OCI-LY3 (cell line): ENCODE results near the gene ATAD3C.
"Not testable (repeated sequence)": the region's sequence is repeated elsewhere in the genome, so short reads cannot be mapped to it uniquely, and the experiment has no call there.

Source experiments
- H2AFZ ChIP-seq: fragments of 200-600, 300-600 bp; shearing (Covaris generic); 2 replicates; pipeline ENCODE4 v1.6.0; 2014; ENCODE audit warnings: antibody characterized with exemption, low read depth, low read length
- H3K27ac ChIP-seq: fragments of 200-600, 300-600 bp; sonication (generic); 2 replicates; pipeline ENCODE4 v1.5.1; 2014; ENCODE audit warnings: mild to moderate bottlenecking, low read length, moderate library complexity, mixed read lengths
- H3K27me3 ChIP-seq: fragments of 200-600, 300-600 bp; sonication (generic); 2 replicates; pipeline ENCODE4 v1.6.1; 2014; ENCODE audit warnings: low read depth, low read length, mixed read lengths
- H3K36me3 ChIP-seq: fragments of 200-600, 300-600 bp; sonication (generic); replicated peaks from 2 replicates; pipeline ENCODE3; 2014; ENCODE audit warnings: low read depth, low read length, mixed read lengths
- H3K4me1 ChIP-seq: fragments of 300-600, 200-600 bp; sonication (generic); 2 replicates; pipeline ENCODE4 v1.6.1; 2014; ENCODE audit warnings: low read length, mixed read lengths
- H3K4me2 ChIP-seq: fragments of 200-600, 300-600 bp; sonication (generic); 2 replicates; pipeline ENCODE4 v1.6.1; 2014; ENCODE audit warnings: low read length, mixed read lengths
- H3K4me3 ChIP-seq: fragments of 300-600, 200-600 bp; sonication (generic); 2 replicates; pipeline ENCODE4 v1.5.1; 2014; ENCODE audit warnings: antibody characterized with exemption, mild to moderate bottlenecking, low read length, moderate library complexity
- H3K79me2 ChIP-seq: fragments of 300-600, 200-600 bp; shearing (Covaris generic); 2 replicates; pipeline ENCODE4 v1.6.1; 2014; ENCODE audit warnings: mild to moderate bottlenecking, low read length, mixed read lengths
- H3K9ac ChIP-seq: fragments of 300-600, 200-600 bp; shearing (Covaris generic); 2 replicates; pipeline ENCODE4 v1.6.0; 2014; ENCODE audit warnings: mild to moderate bottlenecking, low read length, moderate library complexity
- H3K9me3 ChIP-seq: fragments of 200-600, 300-600 bp; shearing (Covaris generic); 2 replicates; pipeline ENCODE4 v1.6.1; 2014; ENCODE audit warnings: low read length, mixed read lengths; ENCODE audit not compliant: insufficient read depth
- H4K20me1 ChIP-seq: fragments of 200-600, 300-600 bp; sonication (generic); 2 replicates; pipeline ENCODE4 v1.6.1; 2016; ENCODE audit warnings: low read length, mixed read lengths; ENCODE audit not compliant: insufficient read depth
- EZH2phosphoT487 ChIP-seq: fragments of 200-600 bp; shearing (Covaris generic); IDR thresholded peaks from 2 replicates; pipeline ENCODE4 v1.6.1; 2018; ENCODE audit warnings: antibody characterized with exemption, mixed run types, low read depth
- TF ChIP-seq, protein P1 (sequence below): fragments of 200-600, 300-600 bp; sonication (generic); IDR thresholded peaks from 2 replicates; pipeline ENCODE4 v1.5.1; 2014; ENCODE audit warnings: antibody characterized with exemption, low read length, low read depth

Gene ATAD3C

DNA sequence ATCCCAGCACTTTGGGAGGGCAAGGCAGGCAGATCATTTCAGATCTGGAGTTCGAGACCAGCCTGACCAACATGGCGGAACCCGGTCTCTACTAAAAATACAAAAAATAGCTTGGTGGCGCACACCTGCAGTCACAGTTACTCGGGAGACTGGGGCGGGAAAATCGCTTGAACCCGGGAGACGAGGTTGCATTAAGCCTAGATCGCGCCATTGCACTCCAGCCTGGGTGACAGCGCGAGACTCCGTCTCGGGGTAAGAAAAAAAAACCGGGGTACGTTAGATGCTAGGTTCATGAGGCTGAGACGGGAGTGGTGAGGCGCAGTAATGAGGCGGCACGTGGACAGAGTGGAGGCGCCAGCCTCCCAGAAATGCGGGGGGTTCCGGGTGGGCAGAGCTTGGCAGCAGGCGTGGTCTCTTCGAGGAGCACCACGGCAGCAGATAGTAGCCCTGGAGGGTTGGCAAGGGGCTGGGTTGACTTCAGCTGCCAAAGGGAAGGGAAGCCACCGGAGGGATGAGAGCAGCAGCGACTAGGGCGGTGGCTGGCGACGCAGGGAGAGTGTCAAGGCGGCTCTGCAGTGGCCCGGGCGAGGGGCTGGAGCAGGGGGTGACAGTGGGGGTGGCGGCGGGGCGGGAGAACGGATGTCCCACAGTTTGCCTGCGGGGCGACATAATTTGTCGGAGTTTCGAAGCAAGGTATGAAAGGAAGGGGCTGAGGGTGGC is 43.2 kb upstream of the ATAD3C start:
- no peak for TF ChIP-seq EZH2phosphoT487
- TF ChIP-seq, protein P1, sequence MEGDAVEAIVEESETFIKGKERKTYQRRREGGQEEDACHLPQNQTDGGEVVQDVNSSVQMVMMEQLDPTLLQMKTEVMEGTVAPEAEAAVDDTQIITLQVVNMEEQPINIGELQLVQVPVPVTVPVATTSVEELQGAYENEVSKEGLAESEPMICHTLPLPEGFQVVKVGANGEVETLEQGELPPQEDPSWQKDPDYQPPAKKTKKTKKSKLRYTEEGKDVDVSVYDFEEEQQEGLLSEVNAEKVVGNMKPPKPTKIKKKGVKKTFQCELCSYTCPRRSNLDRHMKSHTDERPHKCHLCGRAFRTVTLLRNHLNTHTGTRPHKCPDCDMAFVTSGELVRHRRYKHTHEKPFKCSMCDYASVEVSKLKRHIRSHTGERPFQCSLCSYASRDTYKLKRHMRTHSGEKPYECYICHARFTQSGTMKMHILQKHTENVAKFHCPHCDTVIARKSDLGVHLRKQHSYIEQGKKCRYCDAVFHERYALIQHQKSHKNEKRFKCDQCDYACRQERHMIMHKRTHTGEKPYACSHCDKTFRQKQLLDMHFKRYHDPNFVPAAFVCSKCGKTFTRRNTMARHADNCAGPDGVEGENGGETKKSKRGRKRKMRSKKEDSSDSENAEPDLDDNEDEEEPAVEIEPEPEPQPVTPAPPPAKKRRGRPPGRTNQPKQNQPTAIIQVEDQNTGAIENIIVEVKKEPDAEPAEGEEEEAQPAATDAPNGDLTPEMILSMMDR: no peak
- peak overlapping the region; percentile 71 for H3K27ac ChIP-seq
- no peaks in the 10 kb centered on the region for H3K27me3 ChIP-seq
- peak overlapping the region; percentile 82 for H3K4me3 ChIP-seq
- H3K9ac ChIP-seq: peak overlapping the region; percentile 85
- H4K20me1 ChIP-seq: no peaks in the 10 kb centered on the region
- peaks cover 73% of the 10 kb centered on the region for H3K79me2 ChIP-seq
- peaks cover 45% of the 10 kb centered on the region for H3K36me3 ChIP-seq
- H3K4me1 ChIP-seq: peaks cover 16% of the 10 kb centered on the region
- peak overlapping the region; percentile 90 for H3K4me2 ChIP-seq
- H2AFZ ChIP-seq: no peak overlapping the region
- no peaks in the 10 kb centered on the region for H3K9me3 ChIP-seq

GRCh38 chr1:1406821-1407635 is 42.5 kb upstream of the ATAD3C start, which contains the start of gene MRPL20:
TSS of gene MRPL20 (minus strand) at chr1:1407293. CDS start at chr1:1407217, 76 bp downstream.
- Histone ChIP-seq H3K27me3 (no peaks in the 10 kb centered on the region), H3K9me3 (no peaks in the 10 kb centered on the region), H3K79me2 (peaks cover 65% of the 10 kb centered on the region), H3K36me3 (peaks cover 40% of the 10 kb centered on the region), H4K20me1 (no peaks in the 10 kb centered on the region), H3K4me1 (peaks cover 16% of the 10 kb centered on the region), H3K9ac (peak within 1 kb of the TSS; percentile 85), H3K4me3 (peak within 1 kb of the TSS; percentile 82), H2AFZ (no peak within 1 kb of the TSS), H3K27ac (peak within 1 kb of the TSS; percentile 71), H3K4me2 (peak within 1 kb of the TSS; percentile 90)
- no peak for TF ChIP-seq EZH2phosphoT487
- TF ChIP-seq, protein P1: no peak

GRCh38 chr1:1407636-1408318 is 41.7 kb upstream of the ATAD3C start:
- no peak overlapping the region for H2AFZ ChIP-seq
- H3K36me3 ChIP-seq: peaks cover 37% of the 10 kb centered on the region
- H3K4me1 ChIP-seq: peaks cover 16% of the 10 kb centered on the region
- TF ChIP-seq EZH2phosphoT487: no peak
- TF ChIP-seq, protein P1: no peak
- no peaks in the 10 kb centered on the region for H3K9me3 ChIP-seq
- peak overlapping the region; percentile 85 for H3K9ac ChIP-seq
- peak overlapping the region; percentile 71 for H3K27ac ChIP-seq
- H3K27me3 ChIP-seq: no peaks in the 10 kb centered on the region
- H3K4me3 ChIP-seq: peak overlapping the region; percentile 82
- no peaks in the 10 kb centered on the region for H4K20me1 ChIP-seq
- H3K4me2 ChIP-seq: peak overlapping the region; percentile 66
- peaks cover 59% of the 10 kb centered on the region for H3K79me2 ChIP-seq

DNA sequence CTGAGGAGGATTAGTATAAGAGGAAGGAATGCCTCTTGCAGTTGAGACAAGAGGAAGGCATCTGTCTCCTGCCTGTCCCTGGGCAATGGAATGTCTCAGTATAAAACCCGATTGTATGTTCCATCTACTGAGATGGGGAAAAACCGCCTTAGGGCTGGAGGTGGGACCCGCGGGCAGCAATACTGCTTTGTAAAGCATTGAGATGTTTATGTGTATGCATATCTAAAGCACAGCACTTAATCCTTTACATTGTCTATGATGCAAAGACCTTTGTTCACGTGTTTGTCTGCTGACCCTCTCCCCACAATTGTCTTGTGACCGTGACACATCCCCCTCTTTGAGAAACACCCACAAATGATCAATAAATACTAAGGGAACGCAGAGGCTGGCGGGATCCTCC is 39.3 kb upstream of the ATAD3C start:
- H3K4me1 ChIP-seq: peaks cover 16% of the 10 kb centered on the region
- not testable (repeated sequence) for H3K9ac ChIP-seq, H3K4me2 ChIP-seq

More for the DNA sequence above, 39.3 kb upstream of the ATAD3C start:
- H3K27ac ChIP-seq, H3K27me3 ChIP-seq, H3K9me3 ChIP-seq, H4K20me1 ChIP-seq, H3K4me3 ChIP-seq, H2AFZ ChIP-seq: not testable (repeated sequence)
- H3K79me2 ChIP-seq: peaks cover 45% of the 10 kb centered on the region
- H3K36me3 ChIP-seq: peaks cover 28% of the 10 kb centered on the region
